ENCODE data around the gene OGFOD1. TPM values are rescaled to one million over a fixed set of nuclear protein-coding genes. Genes with fewer than 3 reads are reported as not detected.

The OGFOD1 gene
- total RNA-seq, 1 donor: 95.0 TPM

DNA sequence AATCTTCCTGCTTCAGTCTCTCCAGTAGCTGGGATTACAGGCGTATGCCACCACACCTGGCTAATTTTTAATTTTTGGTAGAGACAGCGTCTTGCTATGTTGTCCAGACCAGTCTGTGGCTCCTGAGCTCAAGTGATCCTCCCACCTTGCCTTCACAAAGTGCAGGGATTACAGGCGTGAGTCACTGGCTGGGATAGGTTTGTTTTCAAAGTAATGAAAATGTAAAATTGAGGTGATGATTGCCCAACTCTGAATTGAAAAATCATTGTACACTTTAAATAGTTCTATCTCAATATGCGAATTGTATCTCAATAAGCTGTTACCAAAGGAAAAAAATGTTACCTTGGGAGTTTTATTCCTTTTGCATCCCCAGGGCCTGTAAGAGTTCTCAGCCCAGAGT is 24.8 kb upstream of the OGFOD1 start:
- no peak overlapping the region for H3K4me3 ChIP-seq (ENCODE audit: low read depth, low read length)
- TF ChIP-seq, protein P1, sequence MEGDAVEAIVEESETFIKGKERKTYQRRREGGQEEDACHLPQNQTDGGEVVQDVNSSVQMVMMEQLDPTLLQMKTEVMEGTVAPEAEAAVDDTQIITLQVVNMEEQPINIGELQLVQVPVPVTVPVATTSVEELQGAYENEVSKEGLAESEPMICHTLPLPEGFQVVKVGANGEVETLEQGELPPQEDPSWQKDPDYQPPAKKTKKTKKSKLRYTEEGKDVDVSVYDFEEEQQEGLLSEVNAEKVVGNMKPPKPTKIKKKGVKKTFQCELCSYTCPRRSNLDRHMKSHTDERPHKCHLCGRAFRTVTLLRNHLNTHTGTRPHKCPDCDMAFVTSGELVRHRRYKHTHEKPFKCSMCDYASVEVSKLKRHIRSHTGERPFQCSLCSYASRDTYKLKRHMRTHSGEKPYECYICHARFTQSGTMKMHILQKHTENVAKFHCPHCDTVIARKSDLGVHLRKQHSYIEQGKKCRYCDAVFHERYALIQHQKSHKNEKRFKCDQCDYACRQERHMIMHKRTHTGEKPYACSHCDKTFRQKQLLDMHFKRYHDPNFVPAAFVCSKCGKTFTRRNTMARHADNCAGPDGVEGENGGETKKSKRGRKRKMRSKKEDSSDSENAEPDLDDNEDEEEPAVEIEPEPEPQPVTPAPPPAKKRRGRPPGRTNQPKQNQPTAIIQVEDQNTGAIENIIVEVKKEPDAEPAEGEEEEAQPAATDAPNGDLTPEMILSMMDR (IDR thresholded peaks at IDR 0.05; ENCODE audit: insufficient read depth, low read length): no peak
- DNase-seq (ENCODE audit: low read depth): no peak

- H3K4me3 ChIP-seq (ENCODE audit: low read depth, low read length): no peak overlapping the region
- TF ChIP-seq, protein P1 (IDR thresholded peaks at IDR 0.05; ENCODE audit: insufficient read depth, low read length): no peak
- peak; percentile 48 for DNase-seq (ENCODE audit: low read depth)
Observed at GRCh38 chr16:56428091-56428490, 23.3 kb upstream of the OGFOD1 start.

DNA sequence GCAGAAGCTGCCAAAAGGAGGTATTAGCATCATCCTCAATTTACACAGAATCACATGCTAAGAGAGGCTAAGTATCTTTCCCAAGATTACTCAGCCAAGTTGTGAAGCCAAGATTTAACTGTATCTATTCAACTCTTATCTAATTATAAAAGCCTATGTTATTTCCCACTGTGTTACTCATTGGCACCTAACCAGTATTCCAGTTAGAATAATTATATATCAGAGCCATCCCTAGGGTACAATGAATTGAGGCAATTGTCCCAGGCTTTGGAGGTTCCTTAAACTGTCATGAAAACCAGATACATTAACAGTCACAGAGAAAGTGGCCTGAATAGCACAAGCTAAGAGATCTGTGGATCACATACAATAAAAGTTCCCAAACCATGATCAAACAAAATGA is 15.1 kb upstream of the OGFOD1 start:
- no peak overlapping the region for H3K4me3 ChIP-seq (ENCODE audit: low read depth, low read length)
- TF ChIP-seq, protein P1 (IDR thresholded peaks at IDR 0.05; ENCODE audit: insufficient read depth, low read length): no peak
- DNase-seq (ENCODE audit: low read depth): peak; percentile 22

GRCh38 chr16:56438038-56438437 is 13.3 kb upstream of the OGFOD1 start:
- TF ChIP-seq, protein P1 (IDR thresholded peaks at IDR 0.05; ENCODE audit: insufficient read depth, low read length): no peak
- no peak for DNase-seq (ENCODE audit: low read depth)

GRCh38 chr16:56447286-56447685 is 4.1 kb upstream of the OGFOD1 start:
- TF ChIP-seq, protein P1 (IDR thresholded peaks at IDR 0.05; ENCODE audit: insufficient read depth, low read length): no peak
- DNase-seq (ENCODE audit: low read depth): no peak
- H3K4me3 ChIP-seq (ENCODE audit: low read depth, low read length): no peak overlapping the region

More at GRCh38 chr16:56438038-56438437, 13.3 kb upstream of the OGFOD1 start:
- no peak overlapping the region for H3K4me3 ChIP-seq (ENCODE audit: low read depth, low read length)

GRCh38 chr16:56448005-56448404 is 3.3 kb upstream of the OGFOD1 start:
- TF ChIP-seq, protein P1 (IDR thresholded peaks at IDR 0.05; ENCODE audit: insufficient read depth, low read length): no peak
- no peak for DNase-seq (ENCODE audit: low read depth)
- no peak overlapping the region for H3K4me3 ChIP-seq (ENCODE audit: low read depth, low read length)

- TF ChIP-seq, protein P1 (IDR thresholded peaks at IDR 0.05; ENCODE audit: insufficient read depth, low read length): no peak
- peak; percentile 15 for DNase-seq (ENCODE audit: low read depth)
- peak overlapping the region; percentile 94 for H3K4me3 ChIP-seq (ENCODE audit: low read depth, low read length)
Observed at GRCh38 chr16:56450275-56450985, 924 bp upstream of the OGFOD1 start.

Measured in fibroblast of the aortic adventitia (primary cell).